Measurements from ENCODE around the gene CCDC144A.
A peak's percentile ranks its signal among the peaks of the same experiment; 100 is the strongest.
"Not testable (repeated sequence)": the region's sequence is repeated elsewhere in the genome, so short reads cannot be mapped to it uniquely, and the experiment has no call there.

DNA sequence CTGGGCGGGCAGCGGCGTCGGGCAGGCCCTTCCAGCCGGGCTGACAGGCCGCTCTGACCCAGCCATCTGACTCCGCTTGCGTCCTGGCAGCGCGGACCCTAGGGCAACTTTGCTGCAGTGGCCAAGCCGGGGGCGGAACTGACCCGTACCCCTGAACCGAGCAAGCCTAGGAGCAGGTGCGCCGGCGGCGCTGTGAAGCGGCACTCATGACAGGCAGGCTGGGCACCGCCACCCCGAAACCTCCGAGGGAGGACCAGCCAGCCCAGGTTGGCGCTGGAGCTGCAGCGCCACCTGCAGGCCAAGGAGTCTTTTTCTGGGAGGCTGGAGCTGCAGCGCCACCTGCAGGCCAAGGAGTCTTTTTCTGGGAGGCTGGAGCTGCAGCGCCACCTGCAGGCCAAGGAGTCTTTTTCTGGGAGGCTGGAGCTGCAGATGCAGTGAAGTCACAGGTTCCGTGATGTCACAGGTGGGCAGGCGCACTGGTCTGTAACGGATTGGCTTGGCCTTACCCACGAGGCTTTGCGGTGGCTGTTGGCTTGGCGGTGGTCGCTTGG lies at the start of gene CCDC144A:
- TF ChIP-seq POLR2A (IDR thresholded peaks at IDR 0.05): not testable (repeated sequence)
- TF ChIP-seq CTCF (IDR thresholded peaks at IDR 0.05): peak in 5 of 6 experiments; percentile 27 to 79 (median 57)

Measured in thyroid gland (tissue), 4 donors.